Suppressor macrophage (primary cell): ENCODE data around the gene VIPR2.

Source experiments
- DNase-seq, 4 experiments: peaks; one replicate each; pipeline ENCODE4 v3.0.0-alpha.2; 2020 to 2022

VIPR2 gene

GRCh38 chr7:159064121-159064815 lies 80.4 kb downstream of the VIPR2 start:
- no peak for DNase-seq

GRCh38 chr7:159063046-159063840 lies 81.4 kb downstream of the VIPR2 start:
- no peak for DNase-seq

DNA sequence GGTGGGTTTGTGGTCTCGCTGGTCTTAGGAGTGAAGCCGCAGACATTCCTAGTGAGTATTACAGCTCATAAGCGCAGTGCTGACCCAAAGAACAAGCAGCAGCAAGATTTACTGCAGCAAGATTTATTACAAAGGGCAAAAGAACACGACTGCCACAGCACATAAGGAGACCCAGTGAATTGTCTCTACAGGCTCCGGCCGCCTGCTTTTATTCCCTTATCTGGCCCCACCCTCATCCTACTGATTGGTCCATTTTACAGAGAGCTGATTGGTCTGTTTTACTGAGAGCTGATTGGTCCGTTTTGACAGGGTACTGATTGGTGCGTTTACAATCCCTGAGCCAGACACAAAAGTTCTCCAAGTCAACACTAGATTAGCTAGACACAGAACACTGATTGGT lies 82.1 kb downstream of the VIPR2 start:
- DNase-seq, result no peak

- no peak for DNase-seq
These were observed 82.9 kb downstream of the VIPR2 start for GRCh38 chr7:159061674-159062212.

DNA sequence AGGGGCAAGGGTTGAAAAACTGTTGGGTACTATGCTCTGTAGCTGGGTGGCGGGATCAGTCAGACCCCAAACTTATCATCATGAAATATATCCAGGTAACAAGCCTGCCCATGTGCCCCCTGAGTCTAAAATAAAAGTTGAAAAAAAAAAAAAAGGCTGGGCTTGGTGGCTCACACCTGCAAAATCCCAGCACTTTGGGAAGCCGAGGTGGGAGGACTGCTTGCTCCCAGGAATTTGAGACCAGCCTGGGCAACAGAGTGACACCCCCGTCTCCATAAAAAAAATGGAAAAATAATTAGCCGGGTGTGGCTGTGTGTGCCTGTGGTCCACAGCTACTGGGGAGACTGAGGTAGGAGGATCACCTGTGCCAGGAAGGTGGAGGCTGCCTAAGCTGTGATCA lies 83.5 kb downstream of the VIPR2 start:
- DNase-seq, result no peak

GRCh38 chr7:159060440-159060839 lies 84.2 kb downstream of the VIPR2 start:
- DNase-seq, result no peak

GRCh38 chr7:159059629-159060028 lies 85.0 kb downstream of the VIPR2 start:
- DNase-seq, result no peak

GRCh38 chr7:159057647-159058046 lies 87.0 kb downstream of the VIPR2 start:
- DNase-seq, result no peak

DNA sequence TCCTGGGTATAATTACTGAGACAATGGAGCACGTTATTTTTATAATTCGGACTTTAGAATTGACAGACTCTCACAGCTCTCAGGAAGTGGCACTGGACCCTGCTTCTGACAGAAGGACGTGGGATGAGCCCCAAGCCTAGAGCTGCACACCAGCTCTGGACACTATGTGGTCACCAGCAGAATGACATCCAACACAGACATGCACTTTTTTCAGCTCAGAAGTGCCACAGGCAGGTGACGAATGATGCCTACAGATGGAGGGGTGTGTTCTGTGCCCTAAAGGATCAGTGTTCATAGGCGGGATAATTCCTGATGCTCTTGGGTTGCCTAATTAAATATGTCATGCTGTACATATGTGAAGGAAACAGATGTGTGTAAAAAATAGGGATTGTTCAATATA lies 87.9 kb downstream of the VIPR2 start:
- no peak for DNase-seq

GRCh38 chr7:159051916-159052315 lies 92.8 kb downstream of the VIPR2 start:
- DNase-seq, result no peak

- DNase-seq, result no peak
These were observed 94.0 kb downstream of the VIPR2 start for GRCh38 chr7:159050704-159051103.

- DNase-seq, result no peak
These were observed 95.2 kb downstream of the VIPR2 start for GRCh38 chr7:159049266-159050025.

- no peak for DNase-seq
These were observed 96.0 kb downstream of the VIPR2 start for GRCh38 chr7:159048656-159049055.

GRCh38 chr7:159047536-159047935 lies 97.1 kb downstream of the VIPR2 start:
- DNase-seq, result no peak

GRCh38 chr7:159046300-159046699 lies 98.4 kb downstream of the VIPR2 start:
- no peak for DNase-seq

DNA sequence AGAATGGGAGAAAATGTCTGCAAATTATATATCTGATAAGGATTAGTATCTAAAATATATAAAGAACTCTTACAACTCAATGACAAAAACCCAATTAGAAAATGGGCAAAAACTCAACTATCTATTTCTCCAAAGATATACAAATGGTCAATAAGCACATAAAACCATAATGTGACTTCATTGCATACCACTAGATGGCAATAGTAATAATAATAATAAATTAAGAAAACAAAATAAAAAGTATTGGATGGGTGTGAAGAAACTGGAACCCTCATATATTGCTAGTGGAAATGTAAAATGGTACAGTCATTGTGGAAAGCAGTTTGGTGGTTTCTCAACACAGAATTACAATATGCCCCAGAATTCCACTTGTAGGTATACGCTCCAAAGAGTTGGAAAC lies 98.8 kb downstream of the VIPR2 start:
- DNase-seq, result no peak

DNA sequence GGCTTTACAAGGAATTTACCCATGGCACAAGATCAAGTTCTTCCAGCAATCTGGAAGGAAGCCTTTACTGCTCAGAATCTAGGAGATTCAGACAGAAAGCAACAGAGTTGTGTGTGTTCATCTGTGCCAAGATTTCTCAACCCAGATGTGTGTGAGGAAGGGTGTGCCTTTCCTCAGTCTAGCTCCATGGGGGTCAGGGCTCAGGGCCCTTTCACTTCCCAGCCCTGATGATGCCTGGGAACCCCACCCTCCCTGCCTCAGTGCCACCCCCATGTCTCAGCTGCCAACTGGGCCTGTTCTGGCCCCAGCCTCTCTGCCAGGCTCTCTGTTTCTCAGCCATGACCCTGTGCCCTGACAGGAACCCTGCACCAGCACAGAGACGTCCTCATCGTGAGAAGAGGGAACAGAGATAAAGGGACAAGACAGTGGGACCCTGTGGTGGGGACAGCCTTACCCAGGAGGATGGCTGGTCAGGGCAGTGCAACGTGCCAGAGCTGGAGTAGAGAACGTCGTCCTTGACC lies 102.0 kb downstream of the VIPR2 start:
- no peak for DNase-seq

DNA sequence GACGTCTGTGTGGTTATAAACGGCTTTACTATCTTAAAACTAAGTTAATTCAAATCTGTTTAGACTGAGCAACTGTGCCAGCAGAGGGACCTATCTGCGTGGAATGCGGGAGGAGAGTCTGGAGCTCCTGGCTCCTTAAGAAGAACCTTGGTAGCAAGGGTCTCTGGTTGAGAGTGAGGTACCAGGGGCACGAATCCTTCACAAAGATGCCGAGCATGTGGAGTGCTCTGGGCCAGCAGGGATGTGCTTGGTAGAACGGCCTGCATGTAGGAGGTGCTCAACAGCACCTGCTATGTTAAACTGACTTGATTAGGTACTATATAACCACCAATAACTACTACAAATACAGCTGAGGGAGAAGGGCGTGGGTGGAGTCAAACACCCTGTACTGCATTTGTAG lies 102.6 kb downstream of the VIPR2 start:
- no peak for DNase-seq

DNA sequence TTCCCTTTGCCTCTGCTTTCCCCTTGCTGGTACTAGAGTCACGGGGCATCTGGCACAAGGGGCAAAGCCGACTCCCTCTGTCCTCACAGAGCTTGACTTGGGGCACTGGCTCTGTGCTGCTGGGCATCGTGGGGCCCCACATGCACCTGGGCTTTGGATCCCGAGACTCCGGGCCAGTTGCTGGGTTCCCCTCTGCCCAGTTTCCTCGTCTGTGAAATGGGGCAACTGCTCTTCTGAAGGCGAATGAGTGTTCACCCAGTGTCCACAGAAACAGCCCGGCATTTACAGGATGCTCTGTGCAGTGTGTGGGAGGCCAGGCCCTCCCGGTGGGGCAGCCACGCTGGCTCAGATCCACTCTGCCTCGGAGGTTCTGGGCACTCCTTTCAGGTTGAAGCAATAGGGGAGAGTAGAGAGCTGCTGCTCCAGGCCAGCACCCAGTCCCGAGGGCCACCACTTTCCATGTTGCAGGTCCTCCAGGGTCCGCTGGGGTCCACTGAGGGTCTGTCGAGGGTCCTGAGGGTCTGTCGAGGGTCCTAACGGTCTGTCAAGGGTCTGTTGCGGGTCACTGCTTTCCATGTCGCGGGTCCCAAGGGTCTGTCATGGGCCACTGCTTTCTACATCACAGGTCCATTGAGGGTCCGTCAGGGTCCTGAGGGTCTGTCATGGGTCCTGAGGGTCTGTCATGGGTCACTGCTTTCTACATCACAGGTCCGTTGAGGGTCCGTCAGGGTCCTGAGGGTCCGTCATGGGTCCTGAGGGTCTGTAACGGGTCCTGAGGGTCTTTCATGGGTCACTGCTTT lies 103.6 kb downstream of the VIPR2 start:
- DNase-seq, result no peak

GRCh38 chr7:159040146-159040545 lies 104.5 kb downstream of the VIPR2 start:
- DNase-seq, result no peak

- no peak for DNase-seq
These were observed 105.0 kb downstream of the VIPR2 start for GRCh38 chr7:159039716-159040115.

DNA sequence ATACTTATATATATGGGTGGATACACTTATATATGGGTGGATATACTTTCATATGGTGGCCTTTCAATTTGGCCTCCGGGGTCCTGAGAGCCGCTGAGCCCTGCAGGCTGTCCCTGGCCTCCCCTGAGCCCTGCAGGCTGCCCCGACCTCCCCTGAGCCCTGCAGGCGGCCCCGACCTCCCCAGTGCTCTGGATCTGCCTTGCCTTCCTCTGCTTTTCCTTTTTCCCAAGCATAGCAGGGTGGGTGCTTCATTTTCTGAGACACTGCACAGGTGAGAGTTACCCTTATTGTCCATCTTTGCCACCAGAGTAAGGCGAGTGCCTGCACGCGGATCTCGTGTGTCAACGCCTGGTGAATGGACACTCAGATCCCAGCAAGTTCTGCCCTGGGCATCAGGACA lies 106.6 kb downstream of the VIPR2 start:
- DNase-seq, result no peak
